Measurements from ENCODE around the gene ABCC1. TPM values are rescaled to one million over a fixed set of nuclear protein-coding genes. Genes with fewer than 3 reads are reported as not detected.
A peak's percentile ranks its signal among the peaks of the same experiment; 100 is the strongest.

ABCC1 gene
- total and polyA plus RNA-seq, 12 donors, result 6.1 to 32.8 (median 21.6) TPM

GRCh38 chr16:16116841-16117240 is 167.4 kb downstream of the ABCC1 start:
- DNase-seq (no peak), ATAC-seq (no peak)
- no peaks in the 10 kb centered on the region for H3K27me3 ChIP-seq
- H3K27ac ChIP-seq, result no peak overlapping the region
- 97 to 98% methylated on average over 7 of the region's 7 CpGs for WGBS, 2 donors
- no peak overlapping the region for H3K4me3 ChIP-seq
- intact Hi-C loops (cut with DNase I), result no loop called here
- peaks cover 0 to 22% (median 6%) of the 10 kb centered on the region in 11 donors for H3K9me3 ChIP-seq
- no peak for TF ChIP-seq CTCF (IDR thresholded peaks at IDR 0.05)
- peaks cover 0 to 14% (median 10%) of the 10 kb centered on the region in 9 donors for H3K4me1 ChIP-seq
- H3K36me3 ChIP-seq, result peaks cover 0 to 89% (median 51%) of the 10 kb centered on the region in 9 donors

GRCh38 chr16:16118337-16118736 is 168.9 kb downstream of the ABCC1 start:
- Histone ChIP-seq H3K4me3 (no peak overlapping the region), H3K36me3 (peaks cover 0 to 89% (median 44%) of the 10 kb centered on the region in 9 donors), H3K27ac (no peak overlapping the region), H3K4me1 (peaks cover 0 to 14% (median 10%) of the 10 kb centered on the region in 9 donors), H3K9me3 (peaks cover 0 to 22% (median 6%) of the 10 kb centered on the region in 11 donors), H3K27me3 (no peaks in the 10 kb centered on the region)
- no peak for TF ChIP-seq CTCF (IDR thresholded peaks at IDR 0.05)
- 96 to 98% methylated on average over 7 of the region's 7 CpGs for WGBS, 2 donors
- DNase-seq, result no peak
- intact Hi-C loops (cut with DNase I), result no loop called here
- no peak for ATAC-seq

GRCh38 chr16:16120044-16120381 is 170.6 kb downstream of the ABCC1 start:
- no peak for TF ChIP-seq CTCF (IDR thresholded peaks at IDR 0.05)
- Histone ChIP-seq H3K36me3 (peaks cover 0 to 87% (median 45%) of the 10 kb centered on the region in 9 donors), H3K4me1 (peaks cover 0 to 14% (median 10%) of the 10 kb centered on the region in 9 donors), H3K4me3 (no peak overlapping the region), H3K9me3 (peaks cover 0 to 29% (median 12%) of the 10 kb centered on the region in 11 donors), H3K27ac (peak overlapping the region in 6 of 10 donors; percentile 2 to 35 (median 18)), H3K27me3 (no peaks in the 10 kb centered on the region)
- 72 to 81% methylated on average over 8 of the region's 8 CpGs for WGBS, 2 donors
- ATAC-seq, result no peak
- intact Hi-C loops (cut with DNase I), result loop anchor here in 4 of 10 donors (5.0 kb wide), 3 partner anchors 168 to 363 kb away; no protein-coding TSS in a partner anchor
- DNase-seq, result no peak

- intact Hi-C loops (cut with DNase I), result loop anchor here in 4 of 10 donors (5.0 kb wide), 3 partner anchors 168 to 363 kb away; no protein-coding TSS in a partner anchor
- Histone ChIP-seq H3K4me1 (peaks cover 0 to 14% (median 10%) of the 10 kb centered on the region in 9 donors), H3K27me3 (no peaks in the 10 kb centered on the region), H3K4me3 (no peak overlapping the region), H3K36me3 (peaks cover 0 to 87% (median 49%) of the 10 kb centered on the region in 9 donors), H3K9me3 (peaks cover 0 to 33% (median 12%) of the 10 kb centered on the region in 11 donors), H3K27ac (peak overlapping the region in 6 of 10 donors; percentile 2 to 35 (median 18))
- peak; percentile 58 to 66 for DNase-seq
- ATAC-seq, result peak; percentile 58 to 87 (median 78)
- TF ChIP-seq CTCF (IDR thresholded peaks at IDR 0.05), result no peak
- 45 to 48% methylated on average over 17 of the region's 17 CpGs for WGBS, 2 donors
These were observed 171.2 kb downstream of the ABCC1 start for GRCh38 chr16:16120382-16121184.
